OCI-LY1 (cell line): ENCODE measurements around the gene CPNE1.

ENCODE experiments used
- CTCF ChIP-seq: fragments of 200-600 bp; sonication (generic), shearing (Covaris generic); IDR thresholded peaks from 2 replicates; pipeline ENCODE4 v1.5.1; 2017; ENCODE audit warnings: mild to moderate bottlenecking, antibody characterized with exemption, low read length, moderate library complexity, mixed read lengths
- EZH2 ChIP-seq: fragments of 200-600 bp; sonication (generic), shearing (Covaris generic); IDR thresholded peaks from 2 replicates; pipeline ENCODE4 v1.8.0; 2017; ENCODE audit warnings: borderline replicate concordance, mixed run types, mild to moderate bottlenecking, antibody characterized with exemption, low read length, moderate library complexity, mixed read lengths

- TF ChIP-seq EZH2 (no peak), CTCF (no peak)
Observed at GRCh38 chr20:35702824-35703695, 38.4 kb upstream of the CPNE1 start.
